ENCODE results near the gene GPR108.
A peak's percentile ranks its signal among the peaks of the same experiment; 100 is the strongest.

Gene GPR108

GRCh38 chr19:6743714-6744380 lies 6.5 kb upstream of the GPR108 start:
- Histone ChIP-seq H3K27ac (ENCODE audit: low read depth, low read length) (peak overlapping the region; percentile 75), H3K4me3 (ENCODE audit: low read depth, low read length) (peak overlapping the region; percentile 63), H3K27me3 (ENCODE audit: insufficient read depth, low read length) (no peaks in the 10 kb centered on the region), H3K4me1 (ENCODE audit: control insufficient read depth, insufficient read depth, low read length, unreplicated experiment) (peaks cover 24% of the 10 kb centered on the region), H3K79me2 (ENCODE audit: control insufficient read depth, insufficient read depth, low read length, unreplicated experiment) (peaks cover 45% of the 10 kb centered on the region), H3K36me3 (ENCODE audit: insufficient read depth, low read length) (peaks cover 33% of the 10 kb centered on the region), H2AFZ (ENCODE audit: low read length, unreplicated experiment) (no peak overlapping the region)

- Histone ChIP-seq H3K27ac (ENCODE audit: low read depth, low read length) (no peak overlapping the region; the same call in 1 of the 2 replicates), H3K27me3 (ENCODE audit: insufficient read depth, low read length) (no peaks in the 10 kb centered on the region), H3K4me1 (ENCODE audit: control insufficient read depth, insufficient read depth, low read length, unreplicated experiment) (peaks cover 32% of the 10 kb centered on the region), H2AFZ (ENCODE audit: low read length, unreplicated experiment) (no peak overlapping the region), H3K36me3 (ENCODE audit: insufficient read depth, low read length) (peaks cover 31% of the 10 kb centered on the region), H3K79me2 (ENCODE audit: control insufficient read depth, insufficient read depth, low read length, unreplicated experiment) (peaks cover 45% of the 10 kb centered on the region), H3K4me3 (ENCODE audit: low read depth, low read length) (no peak overlapping the region)
Observed at GRCh38 chr19:6743066-6743465, 5.7 kb upstream of the GPR108 start.

GRCh38 chr19:6740589-6741343 lies 3.4 kb upstream of the GPR108 start:
- Histone ChIP-seq H3K27ac (ENCODE audit: low read depth, low read length) (peak overlapping the region; percentile 32), H3K4me1 (ENCODE audit: control insufficient read depth, insufficient read depth, low read length, unreplicated experiment) (peaks cover 38% of the 10 kb centered on the region), H2AFZ (ENCODE audit: low read length, unreplicated experiment) (no peak overlapping the region), H3K4me3 (ENCODE audit: low read depth, low read length) (peak overlapping the region; percentile 82), H3K79me2 (ENCODE audit: control insufficient read depth, insufficient read depth, low read length, unreplicated experiment) (peaks cover 43% of the 10 kb centered on the region), H3K27me3 (ENCODE audit: insufficient read depth, low read length) (no peaks in the 10 kb centered on the region), H3K36me3 (ENCODE audit: insufficient read depth, low read length) (peaks cover 14% of the 10 kb centered on the region; the same call in 1 of the 2 replicates)

GRCh38 chr19:6739883-6740588 lies 2.7 kb upstream of the GPR108 start:
- Histone ChIP-seq H3K27ac (ENCODE audit: low read depth, low read length) (peak overlapping the region; percentile 32; the same call in 1 of the 2 replicates), H3K79me2 (ENCODE audit: control insufficient read depth, insufficient read depth, low read length, unreplicated experiment) (peaks cover 38% of the 10 kb centered on the region), H3K4me3 (ENCODE audit: low read depth, low read length) (peak overlapping the region; percentile 82), H3K27me3 (ENCODE audit: insufficient read depth, low read length) (no peaks in the 10 kb centered on the region), H2AFZ (ENCODE audit: low read length, unreplicated experiment) (no peak overlapping the region), H3K36me3 (ENCODE audit: insufficient read depth, low read length) (peaks cover 10% of the 10 kb centered on the region; the same call in 1 of the 2 replicates), H3K4me1 (ENCODE audit: control insufficient read depth, insufficient read depth, low read length, unreplicated experiment) (peaks cover 36% of the 10 kb centered on the region)

GRCh38 chr19:6739390-6739882 lies 2.1 kb upstream of the GPR108 start, which contains the start of gene TRIP10:
TRIP10 (plus strand) TSS chr19:6739680; CDS start chr19:6739762, 82 bp downstream.
- peak within 1 kb of the TSS; percentile 60 for H3K27ac ChIP-seq (ENCODE audit: low read depth, low read length)
- peaks cover 32% of the 10 kb centered on the region for H3K4me1 ChIP-seq (ENCODE audit: control insufficient read depth, insufficient read depth, low read length, unreplicated experiment)
- peak within 1 kb of the TSS; percentile 89 for H2AFZ ChIP-seq (ENCODE audit: low read length, unreplicated experiment)

GRCh38 chr19:6738787-6739389 lies 1.5 kb upstream of the GPR108 start:
- H2AFZ ChIP-seq (ENCODE audit: low read length, unreplicated experiment), result peak overlapping the region; percentile 89
- peaks cover 27% of the 10 kb centered on the region for H3K4me1 ChIP-seq (ENCODE audit: control insufficient read depth, insufficient read depth, low read length, unreplicated experiment)
- H3K27me3 ChIP-seq (ENCODE audit: insufficient read depth, low read length), result no peaks in the 10 kb centered on the region
- peak overlapping the region; percentile 74 for H3K4me3 ChIP-seq (ENCODE audit: low read depth, low read length)
- H3K36me3 ChIP-seq (ENCODE audit: insufficient read depth, low read length), result peaks cover 10% of the 10 kb centered on the region; the same call in 1 of the 2 replicates
- peaks cover 38% of the 10 kb centered on the region for H3K79me2 ChIP-seq (ENCODE audit: control insufficient read depth, insufficient read depth, low read length, unreplicated experiment)
- peak overlapping the region; percentile 60 for H3K27ac ChIP-seq (ENCODE audit: low read depth, low read length)

More at GRCh38 chr19:6739390-6739882, 2.1 kb upstream of the GPR108 start, which contains the start of gene TRIP10:
- H3K36me3 ChIP-seq (ENCODE audit: insufficient read depth, low read length), result peaks cover 10% of the 10 kb centered on the region; the same call in 1 of the 2 replicates
- H3K27me3 ChIP-seq (ENCODE audit: insufficient read depth, low read length), result no peaks in the 10 kb centered on the region
- H3K4me3 ChIP-seq (ENCODE audit: low read depth, low read length), result peak within 1 kb of the TSS; percentile 82
- peaks cover 38% of the 10 kb centered on the region for H3K79me2 ChIP-seq (ENCODE audit: control insufficient read depth, insufficient read depth, low read length, unreplicated experiment)

GRCh38 chr19:6737873-6738786 lies 750 bp upstream of the GPR108 start:
- H2AFZ ChIP-seq (ENCODE audit: low read length, unreplicated experiment), result peak overlapping the region; percentile 89
- H3K27ac ChIP-seq (ENCODE audit: low read depth, low read length), result peak overlapping the region; percentile 60
- peak overlapping the region; percentile 74 for H3K4me3 ChIP-seq (ENCODE audit: low read depth, low read length)
- H3K27me3 ChIP-seq (ENCODE audit: insufficient read depth, low read length), result no peaks in the 10 kb centered on the region
- peaks cover 4% of the 10 kb centered on the region; the same call in 1 of the 2 replicates for H3K36me3 ChIP-seq (ENCODE audit: insufficient read depth, low read length)
- H3K79me2 ChIP-seq (ENCODE audit: control insufficient read depth, insufficient read depth, low read length, unreplicated experiment), result peaks cover 35% of the 10 kb centered on the region
- H3K4me1 ChIP-seq (ENCODE audit: control insufficient read depth, insufficient read depth, low read length, unreplicated experiment), result peaks cover 27% of the 10 kb centered on the region

GRCh38 chr19:6736917-6737283 lies 480 bp downstream of the GPR108 start:
- Histone ChIP-seq H2AFZ (ENCODE audit: low read length, unreplicated experiment) (no peak overlapping the region), H3K4me3 (ENCODE audit: low read depth, low read length) (peak overlapping the region; percentile 88), H3K27ac (ENCODE audit: low read depth, low read length) (peak overlapping the region; percentile 80), H3K36me3 (ENCODE audit: insufficient read depth, low read length) (no peaks in the 10 kb centered on the region), H3K79me2 (ENCODE audit: control insufficient read depth, insufficient read depth, low read length, unreplicated experiment) (peaks cover 27% of the 10 kb centered on the region), H3K4me1 (ENCODE audit: control insufficient read depth, insufficient read depth, low read length, unreplicated experiment) (peaks cover 27% of the 10 kb centered on the region), H3K27me3 (ENCODE audit: insufficient read depth, low read length) (no peaks in the 10 kb centered on the region)

GRCh38 chr19:6736169-6736916 lies 1.0 kb downstream of the GPR108 start:
- Histone ChIP-seq H3K36me3 (ENCODE audit: insufficient read depth, low read length) (no peaks in the 10 kb centered on the region), H3K4me3 (ENCODE audit: low read depth, low read length) (peak overlapping the region; percentile 88), H3K27ac (ENCODE audit: low read depth, low read length) (peak overlapping the region; percentile 80), H3K27me3 (ENCODE audit: insufficient read depth, low read length) (no peaks in the 10 kb centered on the region), H3K4me1 (ENCODE audit: control insufficient read depth, insufficient read depth, low read length, unreplicated experiment) (peaks cover 24% of the 10 kb centered on the region), H3K79me2 (ENCODE audit: control insufficient read depth, insufficient read depth, low read length, unreplicated experiment) (peaks cover 21% of the 10 kb centered on the region), H2AFZ (ENCODE audit: low read length, unreplicated experiment) (no peak overlapping the region)
